ENCODE data around the gene SYT2.
"Not testable (repeated sequence)": the region's sequence is repeated elsewhere in the genome, so short reads cannot be mapped to it uniquely, and the experiment has no call there.

Gene SYT2

GRCh38 chr1:202642619-202643291, 67.5 kb downstream of the SYT2 start:
- Histone ChIP-seq H3K27ac (ENCODE audit: low read length) (no peak overlapping the region), H3K9ac (ENCODE audit: low read depth, low read length) (no peak overlapping the region), H3K4me3 (ENCODE audit: low read depth in 1 of 2, low read length in 2 of 2) (no peak overlapping the region), H3K27me3 (ENCODE audit: insufficient read depth, low read length, poor library complexity) (peaks cover 12% of the 10 kb centered on the region), H3K79me2 (ENCODE audit: insufficient read depth, low read length) (no peaks in the 10 kb centered on the region), H3K4me2 (ENCODE audit: insufficient read depth, low read length) (no peak overlapping the region), H3K9me3 (ENCODE audit: insufficient read depth, low read length, severe bottlenecking) (no peaks in the 10 kb centered on the region), H2AFZ (ENCODE audit: low read depth, low read length) (no peak overlapping the region), H3K4me1 (ENCODE audit: insufficient read depth, low read length) (no peaks in the 10 kb centered on the region), H4K20me1 (ENCODE audit: insufficient read depth, low read length) (0 out of 2 replicates have a peak, but pooled peaks cover 5% of the 10 kb centered on the region), H3K36me3 (ENCODE audit: insufficient read depth, low read length) (no peaks in the 10 kb centered on the region)
- TF ChIP-seq EZH2 (IDR thresholded peaks at IDR 0.05; ENCODE audit: borderline replicate concordance, low read depth, low read length, severe bottlenecking) = no peak
- no peak for TF ChIP-seq CTCF (IDR thresholded peaks at IDR 0.05; ENCODE audit: borderline replicate concordance, extremely low read depth, low read length, poor library complexity, severe bottlenecking)
- DNase-seq (no peak), ATAC-seq (ENCODE audit: insufficient read depth, low read depth) (no peak)

- no peak overlapping the region for H3K4me2 ChIP-seq (ENCODE audit: insufficient read depth, low read length)
- H3K4me1 ChIP-seq (ENCODE audit: insufficient read depth, low read length) = no peaks in the 10 kb centered on the region
- TF ChIP-seq EZH2 (IDR thresholded peaks at IDR 0.05; ENCODE audit: borderline replicate concordance, low read depth, low read length, severe bottlenecking) = no peak
- 0 out of 2 replicates have a peak, but pooled peaks cover 5% of the 10 kb centered on the region for H4K20me1 ChIP-seq (ENCODE audit: insufficient read depth, low read length)
- no peak overlapping the region for H2AFZ ChIP-seq (ENCODE audit: low read depth, low read length)
- DNase-seq = no peak
- H3K79me2 ChIP-seq (ENCODE audit: insufficient read depth, low read length) = no peaks in the 10 kb centered on the region
- H3K9me3 ChIP-seq (ENCODE audit: insufficient read depth, low read length, severe bottlenecking) = no peaks in the 10 kb centered on the region
- no peak overlapping the region for H3K4me3 ChIP-seq (ENCODE audit: low read depth in 1 of 2, low read length in 2 of 2)
- H3K9ac ChIP-seq (ENCODE audit: low read depth, low read length) = no peak overlapping the region
- ATAC-seq (ENCODE audit: insufficient read depth, low read depth) = no peak
- peaks cover 12% of the 10 kb centered on the region for H3K27me3 ChIP-seq (ENCODE audit: insufficient read depth, low read length, poor library complexity)
- H3K27ac ChIP-seq (ENCODE audit: low read length) = no peak overlapping the region
- H3K36me3 ChIP-seq (ENCODE audit: insufficient read depth, low read length) = no peaks in the 10 kb centered on the region
Measured at GRCh38 chr1:202642212-202642611, 68.0 kb downstream of the SYT2 start.

GRCh38 chr1:202639500-202639899, 70.8 kb downstream of the SYT2 start:
- H2AFZ ChIP-seq (ENCODE audit: low read depth, low read length) = no peak overlapping the region
- no peak for ATAC-seq (ENCODE audit: insufficient read depth, low read depth)
- H3K9ac ChIP-seq (ENCODE audit: low read depth, low read length) = no peak overlapping the region
- H3K4me1 ChIP-seq (ENCODE audit: insufficient read depth, low read length) = no peaks in the 10 kb centered on the region
- H3K79me2 ChIP-seq (ENCODE audit: insufficient read depth, low read length) = no peaks in the 10 kb centered on the region
- H3K4me2 ChIP-seq (ENCODE audit: insufficient read depth, low read length) = no peak overlapping the region
- TF ChIP-seq CTCF (IDR thresholded peaks at IDR 0.05; ENCODE audit: borderline replicate concordance, extremely low read depth, low read length, poor library complexity, severe bottlenecking) = no peak
- H3K27ac ChIP-seq (ENCODE audit: low read length) = no peak overlapping the region
- H3K9me3 ChIP-seq (ENCODE audit: insufficient read depth, low read length, severe bottlenecking) = no peaks in the 10 kb centered on the region
- H3K36me3 ChIP-seq (ENCODE audit: insufficient read depth, low read length) = no peaks in the 10 kb centered on the region
- H3K4me3 ChIP-seq (ENCODE audit: low read depth in 1 of 2, low read length in 2 of 2) = no peak overlapping the region
- no peak for DNase-seq
- H3K27me3 ChIP-seq (ENCODE audit: insufficient read depth, low read length, poor library complexity) = no peaks in the 10 kb centered on the region
- H4K20me1 ChIP-seq (ENCODE audit: insufficient read depth, low read length) = no peaks in the 10 kb centered on the region

- H3K27me3 ChIP-seq (ENCODE audit: insufficient read depth, low read length, poor library complexity); H3K4me3 ChIP-seq (ENCODE audit: low read depth in 1 of 2, low read length in 2 of 2); H2AFZ ChIP-seq (ENCODE audit: low read depth, low read length); H3K36me3 ChIP-seq (ENCODE audit: insufficient read depth, low read length); H3K27ac ChIP-seq (ENCODE audit: low read length); H3K9me3 ChIP-seq (ENCODE audit: insufficient read depth, low read length, severe bottlenecking); ATAC-seq (ENCODE audit: insufficient read depth, low read depth); H3K4me1 ChIP-seq (ENCODE audit: insufficient read depth, low read length); H3K9ac ChIP-seq (ENCODE audit: low read depth, low read length); H4K20me1 ChIP-seq (ENCODE audit: insufficient read depth, low read length); DNase-seq; H3K4me2 ChIP-seq (ENCODE audit: insufficient read depth, low read length); H3K79me2 ChIP-seq (ENCODE audit: insufficient read depth, low read length): not testable (repeated sequence)
Measured at GRCh38 chr1:202638701-202639305, 71.5 kb downstream of the SYT2 start.

Data from DND-41 (cell line).